Activated CD4-positive, alpha-beta memory T cell treated with anti-CD3 and anti-CD28 coated beads, Interleukin-2, amount 10 ng/mL, durations not matched to agents 7 days and 5 days (primary cell): ENCODE results near the gene ADCY5. TPM values are rescaled to one million over a fixed set of nuclear protein-coding genes. Genes with fewer than 3 reads are reported as not detected.

Source experiments
- CTCF ChIA-PET: fragments of 350-600 bp; sonication (Branson Sonifier 250); formaldehyde crosslinking; loops from one replicate; lab custom pipeline; 2021; ENCODE audit warnings: antibody characterized with exemption, inconsistent platforms; lab: Charles Lee
- POLR2A ChIA-PET: fragments of 350-600 bp; sonication (Branson Sonifier 250); formaldehyde crosslinking; loops from one replicate; lab custom pipeline; 2021; ENCODE audit warnings: antibody characterized with exemption; lab: Charles Lee
- DNase-seq: peaks from one replicate; pipeline ENCODE4 v3.0.0-alpha.2; 2020
- H3K27ac Mint-ChIP-seq: one replicate; pipeline ENCODE4 v1.8.0; 2021; ENCODE audit warnings: mild to moderate bottlenecking, mixed read lengths
- H3K27me3 Mint-ChIP-seq: one replicate; pipeline ENCODE4 v1.8.0; 2021; ENCODE audit warnings: mixed read lengths
- H3K36me3 Mint-ChIP-seq: one replicate; pipeline ENCODE4 v1.8.0; 2021; ENCODE audit warnings: low read depth, mixed read lengths
- H3K4me1 Mint-ChIP-seq: one replicate; pipeline ENCODE4 v1.8.0; 2021; ENCODE audit warnings: mixed read lengths
- H3K4me3 Mint-ChIP-seq: one replicate; pipeline ENCODE4 v1.8.0; 2021; ENCODE audit warnings: mild to moderate bottlenecking, mixed read lengths
- H3K9me3 Mint-ChIP-seq: one replicate; pipeline ENCODE4 v1.8.0; 2021; ENCODE audit warnings: mixed read lengths
- total RNA-seq, 2 experiments: library from RNA; stranded (reverse); gene quantifications; one replicate each; pipeline ENCODE4 v1.2.3, GENCODE V29; 2021

The ADCY5 gene
- total RNA-seq, 2 experiments from 2014 or later, result not detected

- no peaks in the 10 kb centered on the region for H3K9me3 Mint-ChIP-seq
- DNase-seq, result no peak
- H3K27ac Mint-ChIP-seq, result no peak overlapping the region
- H3K4me1 Mint-ChIP-seq, result peaks cover under 1% of the 10 kb centered on the region
- no peak overlapping the region for H3K4me3 Mint-ChIP-seq
- ChIA-PET POLR2A (no interaction called here), CTCF (interaction anchor here (0.9 to 2.5 kb wide), 6 partner anchors 9 to 232 kb away, joined by 3 to 12 read pairs (median 4); partner anchors contain the start of gene ADCY5)
- no peaks in the 10 kb centered on the region for H3K36me3 Mint-ChIP-seq
- H3K27me3 Mint-ChIP-seq, result peaks cover 3% of the 10 kb centered on the region
Observed at GRCh38 chr3:123329636-123330340, 119.1 kb downstream of the ADCY5 start.

DNA sequence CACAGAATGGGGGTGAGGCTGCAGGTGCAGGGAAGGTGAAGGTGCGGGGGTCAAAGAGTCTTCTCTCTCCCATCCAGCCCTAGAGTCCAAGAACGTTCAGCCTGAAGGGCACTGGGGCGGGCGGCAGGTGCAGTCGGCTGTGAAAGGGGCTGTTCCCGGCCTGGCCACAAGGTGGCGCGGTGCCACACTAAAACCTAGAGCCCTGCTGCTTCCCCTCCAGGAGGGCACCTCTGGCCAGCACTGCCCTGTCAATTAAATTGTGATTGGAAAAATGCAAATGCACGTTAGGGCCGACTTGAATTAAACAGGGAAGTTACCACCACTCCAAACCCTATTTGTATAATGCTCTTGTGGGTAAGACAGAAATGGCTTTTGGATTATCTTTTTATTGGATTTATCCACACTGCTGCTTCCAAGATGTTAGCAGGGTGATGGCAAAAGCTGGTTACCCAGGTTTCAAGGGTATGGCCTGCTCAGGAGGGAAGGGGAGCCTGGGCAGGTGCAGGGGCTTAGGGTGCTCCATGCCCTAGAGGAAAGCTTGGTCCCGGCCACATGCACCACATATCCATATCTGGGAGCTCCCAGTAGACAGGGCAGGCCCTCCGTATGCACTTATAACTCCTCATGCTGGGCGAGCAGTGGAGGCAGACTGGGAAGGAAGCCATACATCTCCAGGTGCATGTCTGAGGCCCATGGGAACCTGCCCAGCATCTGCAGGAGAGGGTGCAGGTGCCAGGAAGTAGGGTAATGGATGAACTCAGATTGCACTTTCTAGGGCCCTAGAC lies 119.8 kb downstream of the ADCY5 start:
- no peaks in the 10 kb centered on the region for H3K4me1 Mint-ChIP-seq
- peak; percentile 74 for DNase-seq
- peaks cover 3% of the 10 kb centered on the region for H3K27me3 Mint-ChIP-seq
- no peak overlapping the region for H3K27ac Mint-ChIP-seq
- CTCF ChIA-PET, result interaction anchor here (0.7 to 2.5 kb wide), 6 partner anchors 9 to 395 kb away, joined by 3 to 12 read pairs (median 4); no protein-coding TSS in a partner anchor
- H3K9me3 Mint-ChIP-seq, result no peaks in the 10 kb centered on the region
- no peak overlapping the region for H3K4me3 Mint-ChIP-seq
- POLR2A ChIA-PET, result no interaction called here
- no peaks in the 10 kb centered on the region for H3K36me3 Mint-ChIP-seq

DNA sequence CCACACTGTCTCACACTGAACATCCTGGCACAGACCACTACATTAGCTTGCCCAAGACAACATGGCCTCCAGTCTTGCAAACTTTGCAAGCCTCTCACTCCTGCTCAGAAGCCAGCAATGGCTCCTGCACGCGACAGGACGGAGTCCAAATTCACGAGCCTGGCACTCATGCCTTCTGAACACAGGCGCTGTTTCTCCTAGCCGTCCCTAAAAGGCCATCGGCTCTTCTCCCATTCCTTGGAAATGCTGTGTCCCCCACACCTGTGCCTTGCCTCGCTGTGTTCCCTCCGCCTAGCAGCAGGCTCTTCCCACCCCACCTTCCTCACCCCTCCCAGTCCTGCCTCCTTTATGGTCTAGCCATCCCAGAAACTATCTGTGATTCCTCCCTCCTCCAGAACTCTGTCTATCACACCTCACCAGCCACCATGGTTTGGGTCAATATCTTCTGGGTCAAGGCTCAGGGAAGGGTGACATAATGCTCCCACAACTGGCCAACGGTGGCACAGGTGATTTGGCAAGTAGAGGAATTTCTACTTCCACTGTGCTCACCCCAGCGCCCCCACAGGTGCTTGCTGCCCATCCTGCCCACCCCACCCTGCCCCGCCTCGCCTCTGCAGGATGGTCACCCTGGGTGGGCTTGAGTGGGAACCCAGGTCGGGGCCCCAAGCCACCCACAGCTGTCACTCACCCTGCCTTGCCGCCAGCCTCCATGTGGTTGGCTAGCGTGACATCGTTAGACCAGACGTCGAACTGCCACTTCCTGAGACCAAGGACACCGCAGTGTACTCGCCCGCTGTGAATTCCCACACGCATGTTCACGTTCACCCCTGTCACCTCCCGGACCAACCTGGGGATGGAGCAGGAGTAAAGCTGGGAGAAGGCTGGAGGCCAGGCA lies 120.7 kb downstream of the ADCY5 start:
- ChIA-PET CTCF (interaction anchor here (0.7 to 2.5 kb wide), 2 partner anchors 231 to 396 kb away, joined by 3 to 12 read pairs; no protein-coding TSS in a partner anchor), POLR2A (no interaction called here)
- H3K27ac Mint-ChIP-seq, result no peak overlapping the region
- H3K27me3 Mint-ChIP-seq, result peaks cover 3% of the 10 kb centered on the region
- H3K4me3 Mint-ChIP-seq, result no peak overlapping the region
- H3K36me3 Mint-ChIP-seq, result no peaks in the 10 kb centered on the region
- H3K4me1 Mint-ChIP-seq, result no peaks in the 10 kb centered on the region
- no peaks in the 10 kb centered on the region for H3K9me3 Mint-ChIP-seq
- no peak for DNase-seq

- peaks cover 3% of the 10 kb centered on the region for H3K27me3 Mint-ChIP-seq
- no peaks in the 10 kb centered on the region for H3K36me3 Mint-ChIP-seq
- ChIA-PET POLR2A (no interaction called here), CTCF (interaction anchor here (2.5 kb wide), 1 partner anchor 232 kb away, joined by 12 read pairs; no protein-coding TSS in a partner anchor)
- no peaks in the 10 kb centered on the region for H3K4me1 Mint-ChIP-seq
- no peak overlapping the region for H3K27ac Mint-ChIP-seq
- no peaks in the 10 kb centered on the region for H3K9me3 Mint-ChIP-seq
- no peak for DNase-seq
- H3K4me3 Mint-ChIP-seq, result no peak overlapping the region
Observed at GRCh38 chr3:123327480-123327879, 121.4 kb downstream of the ADCY5 start.

- Mint-ChIP-seq H3K27ac (no peak overlapping the region), H3K4me1 (no peaks in the 10 kb centered on the region), H3K27me3 (peaks cover 3% of the 10 kb centered on the region), H3K36me3 (no peaks in the 10 kb centered on the region), H3K9me3 (no peaks in the 10 kb centered on the region), H3K4me3 (no peak overlapping the region)
- no peak for DNase-seq
- ChIA-PET POLR2A (no interaction called here), CTCF (no interaction called here)
Observed at GRCh38 chr3:123326531-123326930, 122.4 kb downstream of the ADCY5 start.

DNA sequence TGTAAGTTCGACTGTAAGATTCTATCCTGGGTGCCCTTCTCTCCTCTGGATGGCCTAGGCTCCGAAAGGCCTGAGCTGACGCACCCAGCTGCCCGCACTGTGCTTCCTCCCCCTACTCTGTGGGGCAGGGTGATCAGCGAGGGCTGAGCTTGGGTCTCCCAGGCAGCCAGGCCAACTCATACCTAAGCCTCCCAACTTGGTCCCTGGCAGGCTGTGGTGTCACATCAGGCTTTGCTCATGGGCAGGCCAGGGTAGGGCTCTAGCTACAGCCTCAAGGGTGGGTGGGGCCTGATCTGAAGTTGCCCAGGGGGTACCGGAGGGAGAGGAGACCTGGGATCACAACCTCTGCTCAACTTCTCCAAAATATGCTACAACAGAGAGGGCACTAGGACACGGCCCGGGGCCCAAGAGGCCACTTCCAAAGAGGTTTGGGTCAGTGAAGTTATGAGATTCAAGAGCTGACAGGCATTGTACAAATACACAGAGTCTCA lies 123.1 kb downstream of the ADCY5 start:
- H3K36me3 Mint-ChIP-seq, result no peaks in the 10 kb centered on the region
- H3K27ac Mint-ChIP-seq, result no peak overlapping the region
- H3K9me3 Mint-ChIP-seq, result no peaks in the 10 kb centered on the region
- CTCF ChIA-PET, result interaction anchor here (1.0 kb wide), 1 partner anchor 233 kb away, joined by 4 read pairs; no protein-coding TSS in a partner anchor
- POLR2A ChIA-PET, result no interaction called here
- no peaks in the 10 kb centered on the region for H3K4me1 Mint-ChIP-seq
- no peak for DNase-seq
- peaks cover 3% of the 10 kb centered on the region for H3K27me3 Mint-ChIP-seq
- no peak overlapping the region for H3K4me3 Mint-ChIP-seq

DNA sequence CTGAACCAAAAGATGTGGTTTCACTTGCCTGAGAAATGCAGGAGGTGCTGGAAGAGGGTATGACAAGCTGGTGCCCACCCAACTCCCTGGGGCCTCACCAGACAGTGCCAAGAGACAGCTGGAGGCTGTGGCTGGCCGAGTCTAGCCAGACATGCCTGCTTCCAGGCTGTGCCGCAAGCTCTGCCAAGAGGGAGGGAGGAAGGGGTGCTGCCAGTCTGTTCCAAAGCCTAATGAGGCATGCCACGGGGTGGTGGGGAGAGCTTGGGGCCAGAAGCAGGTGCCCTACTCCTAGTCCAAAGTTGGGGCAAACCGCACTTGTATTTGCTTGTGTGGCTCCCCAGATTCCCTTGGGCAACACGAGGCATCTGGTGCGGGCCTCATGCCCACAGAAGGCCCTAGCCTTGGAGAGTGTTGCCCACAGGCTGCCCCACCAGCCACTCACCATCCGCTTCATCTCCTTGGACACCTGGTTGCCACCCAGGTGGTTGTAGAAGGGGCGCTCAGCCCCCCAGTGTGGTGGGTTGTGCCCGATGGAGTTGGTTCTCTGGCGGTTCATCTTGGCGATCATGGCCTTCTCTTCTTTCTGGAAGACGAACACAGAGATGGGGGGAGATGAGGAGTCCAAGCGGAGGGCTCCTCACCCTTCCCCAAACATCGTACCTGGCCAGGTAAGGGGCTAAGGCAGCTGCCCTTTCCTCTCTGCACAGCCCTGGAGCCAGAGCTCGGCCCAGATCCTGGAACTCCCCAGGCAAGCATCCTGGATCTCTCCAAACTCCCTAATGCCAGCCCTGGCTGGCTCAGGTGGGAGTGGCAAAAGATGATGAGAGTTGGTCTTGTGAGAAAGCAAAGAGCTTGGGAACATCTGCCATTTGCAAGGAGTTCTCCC lies 123.8 kb downstream of the ADCY5 start:
- H3K27ac Mint-ChIP-seq, result no peak overlapping the region

GRCh38 chr3:123323781-123324180 lies 125.1 kb downstream of the ADCY5 start:
- CTCF ChIA-PET, result no interaction called here
- H3K4me1 Mint-ChIP-seq, result no peaks in the 10 kb centered on the region
- no peak for DNase-seq
- H3K27ac Mint-ChIP-seq, result no peak overlapping the region
- no peak overlapping the region for H3K4me3 Mint-ChIP-seq
- peaks cover 3% of the 10 kb centered on the region for H3K27me3 Mint-ChIP-seq
- H3K9me3 Mint-ChIP-seq, result no peaks in the 10 kb centered on the region
- POLR2A ChIA-PET, result no interaction called here
- no peaks in the 10 kb centered on the region for H3K36me3 Mint-ChIP-seq

More for the DNA sequence above, 123.8 kb downstream of the ADCY5 start:
- H3K27me3 Mint-ChIP-seq, result peaks cover 3% of the 10 kb centered on the region
- no peak for DNase-seq
- H3K4me3 Mint-ChIP-seq, result no peak overlapping the region
- no peaks in the 10 kb centered on the region for H3K4me1 Mint-ChIP-seq
- ChIA-PET POLR2A (no interaction called here), CTCF (interaction anchor here (1.0 kb wide), 1 partner anchor 233 kb away, joined by 4 read pairs; no protein-coding TSS in a partner anchor)
- no peaks in the 10 kb centered on the region for H3K9me3 Mint-ChIP-seq
- H3K36me3 Mint-ChIP-seq, result no peaks in the 10 kb centered on the region

GRCh38 chr3:123322866-123323265 lies 126.0 kb downstream of the ADCY5 start:
- Mint-ChIP-seq H3K4me1 (no peaks in the 10 kb centered on the region), H3K27ac (no peak overlapping the region), H3K9me3 (no peaks in the 10 kb centered on the region), H3K36me3 (no peaks in the 10 kb centered on the region), H3K27me3 (no peaks in the 10 kb centered on the region), H3K4me3 (no peak overlapping the region)
- ChIA-PET CTCF (no interaction called here), POLR2A (no interaction called here)
- DNase-seq, result no peak

DNA sequence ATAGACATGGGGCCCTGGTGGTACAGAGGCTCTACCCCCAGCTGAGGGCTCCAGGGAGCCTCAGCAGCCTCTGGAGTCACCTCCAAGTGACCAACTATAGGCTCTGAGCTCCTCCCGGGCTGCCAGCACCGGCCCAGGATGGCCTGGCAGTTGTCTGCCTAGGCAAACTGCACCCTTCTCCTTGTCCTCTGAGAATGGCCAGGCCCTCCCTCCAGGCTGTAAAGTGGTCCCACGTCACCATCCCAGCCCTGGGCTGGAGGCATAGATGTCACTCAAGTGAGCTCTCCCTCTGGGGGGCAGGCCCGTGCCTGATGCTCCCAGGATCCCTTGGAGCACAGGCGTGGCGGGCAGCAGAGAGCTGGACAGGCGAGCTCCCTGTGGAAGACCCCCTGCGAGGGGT lies 127.1 kb downstream of the ADCY5 start:
- no peak overlapping the region for H3K27ac Mint-ChIP-seq

GRCh38 chr3:123320221-123320620 lies 128.7 kb downstream of the ADCY5 start:
- DNase-seq, result no peak
- no peaks in the 10 kb centered on the region for H3K4me1 Mint-ChIP-seq
- no peaks in the 10 kb centered on the region for H3K36me3 Mint-ChIP-seq
- H3K4me3 Mint-ChIP-seq, result no peak overlapping the region
- CTCF ChIA-PET, result no interaction called here
- no peak overlapping the region for H3K27ac Mint-ChIP-seq
- no peaks in the 10 kb centered on the region for H3K9me3 Mint-ChIP-seq
- H3K27me3 Mint-ChIP-seq, result peaks cover 2% of the 10 kb centered on the region
- POLR2A ChIA-PET, result no interaction called here

More for the DNA sequence above, 127.1 kb downstream of the ADCY5 start:
- no peak for DNase-seq
- H3K36me3 Mint-ChIP-seq, result no peaks in the 10 kb centered on the region
- POLR2A ChIA-PET, result no interaction called here
- no peaks in the 10 kb centered on the region for H3K9me3 Mint-ChIP-seq
- H3K4me3 Mint-ChIP-seq, result no peak overlapping the region
- no peaks in the 10 kb centered on the region for H3K4me1 Mint-ChIP-seq
- CTCF ChIA-PET, result interaction anchor here (1.0 kb wide), 1 partner anchor 16 kb away, joined by 3 read pairs; no protein-coding TSS in a partner anchor
- no peaks in the 10 kb centered on the region for H3K27me3 Mint-ChIP-seq

DNA sequence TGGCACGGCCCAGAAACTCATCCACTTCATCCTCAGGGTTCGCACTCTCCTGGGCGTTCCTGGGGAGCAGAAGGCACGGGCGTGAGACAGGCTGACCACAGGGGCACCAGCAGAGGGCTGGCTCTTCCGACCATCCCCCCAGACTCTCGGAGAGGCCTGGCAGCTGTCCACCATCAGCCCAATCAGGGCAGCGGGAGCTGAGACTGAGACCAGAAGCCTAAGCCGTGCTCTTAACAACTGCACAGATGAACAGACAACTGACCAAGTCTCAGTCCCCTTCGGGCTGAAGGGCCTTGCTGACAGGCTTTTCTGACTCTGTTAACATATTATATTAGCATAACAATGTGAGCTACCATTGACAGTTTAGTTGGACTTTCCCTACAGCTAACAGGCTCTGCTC lies 129.1 kb downstream of the ADCY5 start:
- no peaks in the 10 kb centered on the region for H3K9me3 Mint-ChIP-seq
- H3K36me3 Mint-ChIP-seq, result no peaks in the 10 kb centered on the region
- CTCF ChIA-PET, result no interaction called here
- H3K4me1 Mint-ChIP-seq, result no peaks in the 10 kb centered on the region
- no peak overlapping the region for H3K27ac Mint-ChIP-seq
- no peak for DNase-seq
- POLR2A ChIA-PET, result no interaction called here
- peaks cover 7% of the 10 kb centered on the region for H3K27me3 Mint-ChIP-seq
- H3K4me3 Mint-ChIP-seq, result no peak overlapping the region
